ENCODE data around the gene MUS81. TPM values are rescaled to one million over a fixed set of nuclear protein-coding genes. Genes with fewer than 3 reads are reported as not detected.
"Not testable (repeated sequence)": the region's sequence is repeated elsewhere in the genome, so short reads cannot be mapped to it uniquely, and the experiment has no call there.

Gene MUS81
- total RNA-seq, 1 donor from 2014 or later = 52.8 TPM

DNA sequence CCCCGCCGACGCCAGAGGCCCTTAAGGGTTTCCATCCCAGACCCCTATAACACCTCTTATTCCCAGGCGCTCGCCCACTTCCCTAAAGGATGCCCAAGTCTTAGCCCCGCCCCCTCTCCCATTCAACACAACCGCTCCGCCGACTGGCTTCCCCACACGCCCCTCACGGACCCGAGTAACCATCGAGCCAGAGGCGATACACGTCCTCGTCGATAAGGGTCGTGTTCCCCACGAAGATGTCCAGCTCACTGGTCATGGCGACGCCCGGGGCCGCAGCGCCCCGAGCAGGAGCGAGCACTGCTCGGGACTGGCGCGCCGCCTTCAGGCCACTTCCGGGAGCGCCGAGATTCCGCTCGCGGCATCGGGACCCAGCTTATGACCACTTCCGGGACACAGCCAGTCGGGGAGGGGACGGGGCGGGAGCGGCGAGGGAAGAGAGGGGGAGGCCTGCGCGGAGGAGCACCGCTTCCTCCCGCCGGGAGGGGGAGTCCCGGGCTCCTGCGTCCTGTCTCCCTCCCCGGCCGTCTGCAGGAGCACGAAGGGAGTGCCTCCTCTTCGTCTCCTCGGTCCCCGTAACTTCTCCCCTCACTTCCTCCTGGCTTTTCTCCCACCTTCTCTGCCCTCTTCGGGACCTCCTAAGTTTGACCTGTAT, 28.1 kb downstream of the MUS81 start, which contains the start of gene FIBP:
Gene FIBP, minus strand, starts transcription at position 309 of the 652 bp plus-strand sequence. Its CDS starts 53 bp downstream, at position 256.
- DNase-seq (peak; percentile 98), ATAC-seq (peak; percentile 89 to 90)
- TF ChIP-seq, protein P1, sequence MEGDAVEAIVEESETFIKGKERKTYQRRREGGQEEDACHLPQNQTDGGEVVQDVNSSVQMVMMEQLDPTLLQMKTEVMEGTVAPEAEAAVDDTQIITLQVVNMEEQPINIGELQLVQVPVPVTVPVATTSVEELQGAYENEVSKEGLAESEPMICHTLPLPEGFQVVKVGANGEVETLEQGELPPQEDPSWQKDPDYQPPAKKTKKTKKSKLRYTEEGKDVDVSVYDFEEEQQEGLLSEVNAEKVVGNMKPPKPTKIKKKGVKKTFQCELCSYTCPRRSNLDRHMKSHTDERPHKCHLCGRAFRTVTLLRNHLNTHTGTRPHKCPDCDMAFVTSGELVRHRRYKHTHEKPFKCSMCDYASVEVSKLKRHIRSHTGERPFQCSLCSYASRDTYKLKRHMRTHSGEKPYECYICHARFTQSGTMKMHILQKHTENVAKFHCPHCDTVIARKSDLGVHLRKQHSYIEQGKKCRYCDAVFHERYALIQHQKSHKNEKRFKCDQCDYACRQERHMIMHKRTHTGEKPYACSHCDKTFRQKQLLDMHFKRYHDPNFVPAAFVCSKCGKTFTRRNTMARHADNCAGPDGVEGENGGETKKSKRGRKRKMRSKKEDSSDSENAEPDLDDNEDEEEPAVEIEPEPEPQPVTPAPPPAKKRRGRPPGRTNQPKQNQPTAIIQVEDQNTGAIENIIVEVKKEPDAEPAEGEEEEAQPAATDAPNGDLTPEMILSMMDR (IDR thresholded peaks at IDR 0.05) = peak; percentile 83
- Histone ChIP-seq H3K27me3 (ENCODE audit: low read depth) (no peaks in the 10 kb centered on the region), H3K4me1 (peaks cover 57% of the 10 kb centered on the region), H3K36me3 (peaks cover 29% of the 10 kb centered on the region), H3K9me3 (no peaks in the 10 kb centered on the region), H3K27ac (peak within 1 kb of the TSS; percentile 98), H3K4me3 (peak within 1 kb of the TSS; percentile 88)
- intact Hi-C loops (cut with DNase I) = loop anchor here (10.0 kb wide), 1 partner anchor 97 kb away; no protein-coding TSS in a partner anchor

DNA sequence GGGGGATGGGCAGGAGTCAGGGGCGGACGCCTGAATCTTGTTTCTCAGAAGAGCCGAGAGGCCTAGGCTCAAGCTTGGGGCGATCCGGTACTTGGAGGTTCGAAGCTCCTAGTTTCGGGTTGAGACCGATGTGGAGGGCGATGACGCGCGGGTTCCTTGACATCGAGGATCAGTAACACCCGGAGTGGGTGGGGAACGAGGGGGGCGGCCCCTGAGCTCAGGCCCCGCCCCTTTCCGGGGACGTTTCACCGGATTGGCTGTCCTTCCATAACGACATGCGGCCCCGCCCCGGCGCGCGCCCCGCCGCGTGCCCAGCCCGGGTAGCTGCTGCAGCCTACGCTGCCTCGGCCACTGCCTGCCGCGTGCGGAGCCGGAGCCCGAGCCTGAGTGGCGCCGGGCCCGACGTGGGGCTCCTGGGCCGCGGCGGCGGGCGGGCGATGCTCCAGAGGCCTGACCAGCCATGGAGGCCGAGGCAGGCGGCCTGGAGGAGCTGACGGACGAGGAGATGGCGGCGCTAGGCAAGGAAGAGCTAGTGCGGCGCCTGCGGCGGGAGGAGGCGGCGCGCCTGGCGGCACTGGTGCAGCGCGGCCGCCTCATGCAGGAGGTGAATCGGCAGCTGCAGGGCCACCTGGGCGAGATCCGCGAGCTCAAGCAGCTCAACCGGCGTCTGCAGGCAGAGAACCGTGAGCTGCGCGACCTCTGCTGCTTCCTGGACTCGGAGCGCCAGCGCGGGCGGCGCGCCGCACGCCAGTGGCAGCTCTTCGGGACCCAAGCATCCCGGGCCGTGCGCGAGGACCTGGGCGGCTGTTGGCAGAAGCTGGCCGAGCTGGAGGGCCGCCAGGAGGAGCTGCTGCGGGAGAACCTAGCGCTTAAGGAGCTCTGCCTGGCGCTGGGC, 30.3 kb downstream of the MUS81 start, which contains the start of gene CCDC85B:
Gene CCDC85B, plus strand, starts transcription at position 350 of the 895 bp plus-strand sequence. Its CDS starts 111 bp downstream, at position 461.
- Histone ChIP-seq H3K9me3 (no peaks in the 10 kb centered on the region), H3K36me3 (peaks cover 11% of the 10 kb centered on the region), H3K4me1 (peaks cover 65% of the 10 kb centered on the region), H3K4me3 (peak within 1 kb of the TSS; percentile 88), H3K27ac (peak within 1 kb of the TSS; percentile 98), H3K27me3 (ENCODE audit: low read depth) (no peaks in the 10 kb centered on the region)
- TF ChIP-seq, protein P1 (IDR thresholded peaks at IDR 0.05) = no peak
- peak; percentile 99 for DNase-seq
- peak; percentile 88 to 92 for ATAC-seq
- intact Hi-C loops (cut with DNase I) = no loop called here

DNA sequence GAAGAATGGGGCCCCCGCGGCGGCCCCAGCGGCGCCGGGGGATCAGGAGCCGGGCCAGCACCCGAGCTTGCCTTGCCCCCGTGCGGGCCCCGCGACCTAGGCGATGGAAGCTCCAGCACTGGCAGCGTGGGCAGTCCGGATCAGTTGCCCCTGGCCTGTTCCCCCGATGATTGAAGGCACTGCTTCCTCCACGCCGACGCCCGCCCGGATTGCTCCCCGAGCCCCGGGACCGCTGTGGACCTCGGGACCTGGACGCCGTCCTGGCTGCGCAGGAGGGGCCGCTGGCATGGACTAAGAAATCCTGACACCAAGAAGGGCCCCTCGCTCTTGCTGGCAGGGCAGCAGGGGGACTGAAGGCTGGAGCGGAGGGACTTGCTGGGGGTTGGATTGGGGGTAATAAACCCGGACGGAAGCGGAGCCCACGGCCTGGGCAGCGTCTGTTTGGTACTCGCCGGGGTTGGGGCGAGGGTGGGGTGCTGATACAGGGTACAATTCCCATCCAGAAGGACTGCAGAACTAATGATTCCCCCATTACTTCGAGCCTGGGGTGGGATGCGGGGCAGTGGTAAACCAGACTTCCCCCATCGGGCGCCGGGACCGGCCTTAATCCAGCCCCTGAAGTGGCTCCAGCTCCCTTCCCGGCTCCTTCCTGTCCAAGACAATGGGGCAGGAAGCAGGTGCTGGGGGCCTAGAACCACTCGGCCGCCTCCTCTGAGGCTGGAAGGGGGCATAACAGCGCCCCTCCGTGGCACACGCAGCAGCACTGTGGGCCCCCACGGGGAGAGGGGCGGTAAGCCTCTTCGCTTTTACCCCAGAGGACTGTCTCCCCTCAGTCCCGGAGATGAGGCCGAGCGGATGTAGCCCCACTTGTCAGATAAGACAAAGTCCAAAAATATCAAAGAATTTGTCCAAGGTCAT, 31.2 kb downstream of the MUS81 start:
- peak overlapping the region; percentile 88 for H3K4me3 ChIP-seq
- DNase-seq = peak; percentile 62
- no peaks in the 10 kb centered on the region for H3K27me3 ChIP-seq (ENCODE audit: low read depth)
- no peaks in the 10 kb centered on the region for H3K9me3 ChIP-seq
- H3K4me1 ChIP-seq = peaks cover 65% of the 10 kb centered on the region
- no peak for ATAC-seq
- peaks cover 8% of the 10 kb centered on the region for H3K36me3 ChIP-seq
- peak overlapping the region; percentile 98 for H3K27ac ChIP-seq
- TF ChIP-seq, protein P1 (IDR thresholded peaks at IDR 0.05) = peak; percentile 45
- intact Hi-C loops (cut with DNase I) = no loop called here

DNA sequence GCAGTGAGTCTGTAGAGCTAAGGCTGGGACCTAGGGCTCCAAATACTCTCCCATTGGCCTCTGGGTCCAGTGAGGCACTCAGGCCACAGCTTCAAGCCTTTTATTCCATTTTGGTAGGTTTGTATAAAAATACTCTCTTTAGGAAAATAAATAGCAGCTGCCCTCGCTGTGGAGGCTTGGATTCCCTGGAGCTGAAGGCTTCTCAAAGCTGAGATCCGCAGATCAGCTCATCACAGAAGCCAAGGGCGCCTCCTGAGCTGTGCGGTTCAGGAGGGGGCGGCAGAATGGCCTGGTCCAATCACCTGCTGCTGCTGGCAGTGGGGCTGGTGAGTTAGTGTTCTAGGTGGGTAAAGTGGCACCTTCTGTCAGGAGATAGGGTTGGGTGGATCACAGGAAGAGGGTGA, 31.9 kb downstream of the MUS81 start:
- H3K4me3 ChIP-seq = peak overlapping the region; percentile 88
- intact Hi-C loops (cut with DNase I); H3K27me3 ChIP-seq (ENCODE audit: low read depth); ATAC-seq; H3K36me3 ChIP-seq; H3K9me3 ChIP-seq: not testable (repeated sequence)
- peak overlapping the region; percentile 98 for H3K27ac ChIP-seq
- peak; percentile 39 for DNase-seq
- H3K4me1 ChIP-seq = peaks cover 63% of the 10 kb centered on the region

DNA sequence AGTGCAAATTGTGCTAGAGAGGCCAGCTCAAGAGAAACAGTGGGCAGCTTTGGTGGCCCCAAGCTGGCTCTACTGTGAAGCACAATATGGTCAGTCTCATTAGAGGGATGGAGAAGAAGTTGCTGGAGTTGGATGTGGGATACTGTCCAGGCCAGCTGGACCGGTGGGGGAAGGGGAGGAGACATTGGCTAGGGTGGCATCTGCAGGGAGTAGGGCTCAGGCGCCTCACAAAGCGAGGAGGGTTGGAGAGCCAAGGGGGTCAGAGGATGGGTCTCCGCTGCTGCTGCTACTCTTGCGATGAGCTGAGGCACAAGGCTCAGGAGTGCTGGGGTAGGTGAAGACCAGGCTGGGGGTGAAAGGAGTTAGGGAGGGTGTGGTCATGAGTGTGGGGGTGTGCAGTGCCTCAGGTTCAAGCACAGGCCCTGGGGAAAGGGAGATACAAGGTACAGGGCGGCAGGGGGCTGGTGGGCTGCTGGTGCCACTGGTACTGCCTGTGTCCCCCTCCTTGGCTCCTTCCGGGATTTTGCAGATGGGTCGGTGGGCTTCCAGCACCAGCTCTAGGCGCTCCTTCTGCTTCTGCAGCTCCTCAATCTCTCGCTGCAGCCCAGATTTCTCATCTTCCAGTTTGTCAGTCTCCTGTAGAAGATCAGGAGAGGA, 32.6 kb downstream of the MUS81 start:
- Histone ChIP-seq H3K27ac (peak overlapping the region; percentile 98), H3K27me3 (ENCODE audit: low read depth) (no peaks in the 10 kb centered on the region), H3K4me1 (peaks cover 57% of the 10 kb centered on the region), H3K36me3 (no peaks in the 10 kb centered on the region), H3K9me3 (no peaks in the 10 kb centered on the region), H3K4me3 (peak overlapping the region; percentile 88)
- intact Hi-C loops (cut with DNase I) = no loop called here
- DNase-seq (peak; percentile 38), ATAC-seq (no peak)
- TF ChIP-seq, protein P1 (IDR thresholded peaks at IDR 0.05) = no peak

Data from lower lobe of right lung (tissue), 2 donors.